GM19193 (cell line): ENCODE results near the gene TMEM30B.

ENCODE experiments used
- POLR2A ChIP-seq: IDR thresholded peaks from 4 replicates; pipeline ENCODE4 v1.6.1; 2011; ENCODE audit not compliant: insufficient read depth, insufficient read length; ENCODE audit errors: extremely low read depth

TMEM30B gene

GRCh38 chr14:61280092-61280525 is 1.0 kb downstream of the TMEM30B start:
- no peak for TF ChIP-seq POLR2A

- TF ChIP-seq POLR2A = no peak
Measured at GRCh38 chr14:61279082-61279481, 2.1 kb downstream of the TMEM30B start.

GRCh38 chr14:61277784-61278183 is 3.4 kb downstream of the TMEM30B start:
- no peak for TF ChIP-seq POLR2A

- no peak for TF ChIP-seq POLR2A
Measured at GRCh38 chr14:61277232-61277631, 3.9 kb downstream of the TMEM30B start.

GRCh38 chr14:61271552-61271951 is 9.6 kb downstream of the TMEM30B start:
- no peak for TF ChIP-seq POLR2A

GRCh38 chr14:61270714-61271113 is 10.4 kb downstream of the TMEM30B start:
- TF ChIP-seq POLR2A = no peak

GRCh38 chr14:61269321-61270083 is 11.6 kb downstream of the TMEM30B start:
- TF ChIP-seq POLR2A = no peak

GRCh38 chr14:61268812-61269211 is 12.3 kb downstream of the TMEM30B start:
- no peak for TF ChIP-seq POLR2A

GRCh38 chr14:61266891-61267740 is 14.0 kb downstream of the TMEM30B start:
- no peak for TF ChIP-seq POLR2A

GRCh38 chr14:61266436-61266835 is 14.7 kb downstream of the TMEM30B start:
- no peak for TF ChIP-seq POLR2A

GRCh38 chr14:61264651-61265050 is 16.5 kb downstream of the TMEM30B start:
- no peak for TF ChIP-seq POLR2A

GRCh38 chr14:61264010-61264571 is 17.0 kb downstream of the TMEM30B start:
- no peak for TF ChIP-seq POLR2A

- no peak for TF ChIP-seq POLR2A
Measured at GRCh38 chr14:61262082-61262481, 19.1 kb downstream of the TMEM30B start.

- TF ChIP-seq POLR2A = no peak
Measured at GRCh38 chr14:61260939-61261776, 20.0 kb downstream of the TMEM30B start.

GRCh38 chr14:61258985-61259384 is 22.2 kb downstream of the TMEM30B start:
- no peak for TF ChIP-seq POLR2A
